K562 (cell line): ENCODE measurements around the gene ARHGAP4. TPM values are rescaled to one million over a fixed set of nuclear protein-coding genes. Genes with fewer than 3 reads are reported as not detected.
A peak's percentile ranks its signal among the peaks of the same experiment; 100 is the strongest.

Experiments used
- ATAC-seq: fragments of 200-7000 bp; cut with Tn5 transposase; 3 replicates; pipeline ENCODE4 v1.9.1; 2020; ENCODE audit warnings: moderate library complexity
- BruUV-seq: library from RNA; stranded (reverse); fragments of 400-500 nt; replicated peaks from 2 replicates; lab custom pipeline; 2021; lab: Mats Ljungman, UMichigan
- CTCF ChIA-PET: fragments of 300-600 bp; formaldehyde crosslinking; extraction: SDS; loops from one replicate; lab custom pipeline; 2021; ENCODE audit warnings: low intra/inter-chr PET ratio; lab: Yijun Ruan, JAX
- POLR2A ChIA-PET: fragments of 300-600, 350-650 bp; sonication (Branson Sonifier 250); formaldehyde crosslinking; extraction: SDS; loops from one replicate; lab custom pipeline; 2021; ENCODE audit warnings: antibody characterized with exemption, inconsistent platforms; lab: Yijun Ruan, JAX
- DNase-seq, 4 experiments: peaks; one replicate each; pipeline versions ENCODE4 v3.0.0 to v3.0.0-alpha.2; 2011 to 2018; ENCODE audit warnings: low spot score in 3 of 4, mixed read lengths in 3 of 4; ENCODE audit errors: extremely low read depth in 1 of 4
- FAIRE-seq: peaks from 2 replicates; lab custom pipeline; 2011; peaks lifted over from hg19 to GRCh38; lab: Jason Lieb, UNC
- H2AFZ ChIP-seq: 2 replicates; pipeline ENCODE4 v1.6.0; 2011; ENCODE audit warnings: low read depth, low read length, control low read depth, inconsistent platforms
- H3K27ac ChIP-seq: fragments of 200-600 bp; 3 replicates; pipeline ENCODE4 v1.8.0; 2011; ENCODE audit warnings: low read depth, mild to moderate bottlenecking, control low read depth, inconsistent platforms, low read length, moderate library complexity, mixed read lengths; ENCODE audit errors: extremely low read depth
- H3K27me3 ChIP-seq, 2 experiments: fragments of 300-600 bp in 1 of 2; 2 replicates in 1 of 2; 3 replicates in 1 of 2; pipeline versions ENCODE4 v1.6.0 to v1.8.0; 2011; ENCODE audit warnings: inconsistent platforms in 2 of 2, low read length in 2 of 2, mild to moderate bottlenecking in 1 of 2, mixed read lengths in 1 of 2, moderate library complexity in 1 of 2; ENCODE audit not compliant: control insufficient read depth in 2 of 2, insufficient read depth in 2 of 2
- H3K36me3 ChIP-seq: fragments of 300-600 bp; 3 replicates; pipeline ENCODE4 v1.8.0; 2011; ENCODE audit warnings: mild to moderate bottlenecking, low read length, inconsistent platforms; ENCODE audit not compliant: control insufficient read depth, insufficient read depth
- H3K4me1 ChIP-seq, 2 experiments: fragments of 200-600 bp in 1 of 2; replicated peaks in 1 of 2; 2 replicates in 1 of 2; 3 replicates in 1 of 2; pipeline versions ENCODE4 v1.5.1 to v1.8.0; 2011; ENCODE audit warnings: inconsistent platforms in 2 of 2, low read length in 2 of 2, mild to moderate bottlenecking in 1 of 2, mixed read lengths in 1 of 2, moderate library complexity in 1 of 2; ENCODE audit not compliant: control insufficient read depth in 2 of 2, insufficient read depth in 2 of 2
- H3K4me2 ChIP-seq: 2 replicates; pipeline ENCODE4 v1.6.1; 2011; ENCODE audit warnings: low read length, control low read depth, inconsistent platforms, mixed read lengths; ENCODE audit not compliant: insufficient read depth
- H3K4me3 ChIP-seq: fragments of 200-600 bp; sonication (generic), shearing (Covaris generic); 2 replicates; pipeline ENCODE4 v1.5.1; 2016; ENCODE audit warnings: control low read depth, inconsistent platforms
- H3K79me2 ChIP-seq: fragments of 200-600 bp; 3 replicates; pipeline ENCODE4 v1.8.0; 2011; ENCODE audit warnings: low read length, inconsistent platforms; ENCODE audit not compliant: control insufficient read depth, insufficient read depth
- H3K9ac ChIP-seq, 2 experiments: 2 replicates each; pipeline versions ENCODE4 v1.6.0 to v1.6.1; 2011; ENCODE audit warnings: low read depth in 2 of 2, low read length in 2 of 2, control low read depth in 1 of 2, inconsistent platforms in 1 of 2, mild to moderate bottlenecking in 1 of 2, mixed read lengths in 1 of 2; ENCODE audit not compliant: insufficient read depth in 1 of 2
- H3K9me1 ChIP-seq: one replicate; pipeline ENCODE4 v1.6.0; 2011; ENCODE audit warnings: inconsistent platforms, mild to moderate bottlenecking, low read length, moderate library complexity; ENCODE audit not compliant: control insufficient read depth, insufficient read depth
- H3K9me3 ChIP-seq: replicated peaks from 2 replicates; pipeline ENCODE4 v1.5.1; 2011; ENCODE audit warnings: low read depth, low read length, inconsistent platforms; ENCODE audit not compliant: control insufficient read depth, insufficient read depth
- H4K20me1 ChIP-seq: replicated peaks from 2 replicates; pipeline ENCODE4 v1.6.1; 2011; ENCODE audit warnings: low read length, inconsistent platforms, mixed read lengths; ENCODE audit not compliant: control insufficient read depth, insufficient read depth
- E2F4 ChIP-seq: sonication (generic); formaldehyde crosslinking; IDR thresholded peaks from 2 replicates; pipeline ENCODE4 v1.8.0; 2022; ENCODE audit warnings: mild to moderate bottlenecking, low read depth, missing genetic modification reagents
- HNRNPL ChIP-seq: fragments of 200-400 bp; formaldehyde crosslinking; IDR thresholded peaks from 2 replicates; pipeline ENCODE4 v1.6.1; 2017; ENCODE audit warnings: low read depth, mild to moderate bottlenecking, low read length
- POLR2G ChIP-seq: fragments of 200-400 bp; formaldehyde crosslinking; IDR thresholded peaks from 2 replicates; pipeline ENCODE4 v1.6.1; 2017; ENCODE audit warnings: low read depth, mild to moderate bottlenecking, antibody characterized with exemption, low read length, moderate library complexity
- RBM39 ChIP-seq: fragments of 200-400 bp; formaldehyde crosslinking; optimal IDR thresholded peaks from 2 replicates; pipeline ENCODE3; 2018; ENCODE audit warnings: low read depth, low read length
- RERE ChIP-seq: sonication (generic); formaldehyde crosslinking; IDR thresholded peaks from 2 replicates; pipeline ENCODE4 v1.8.0; 2023; ENCODE audit warnings: missing genetic modification reagents, mild to moderate bottlenecking, borderline replicate concordance
- ZEB2 ChIP-seq: fragments of 450-650 bp; IDR thresholded peaks from 2 replicates; pipeline ENCODE4 v1.6.1; 2016
- ZNF134 ChIP-seq: fragments of 250-450 bp; sonication (Bioruptor Pico); conservative IDR thresholded peaks from 2 replicates; pipeline ENCODE4 v1.4.0; 2020
- ZNF274 ChIP-seq: IDR thresholded peaks from 2 replicates; pipeline ENCODE4 v1.6.1; 2011; ENCODE audit warnings: low read depth, mild to moderate bottlenecking, low read length, moderate library complexity, borderline replicate concordance
- WGBS: fragments of 100-300 bp; shearing (Covaris generic); methylation state at CpG from one replicate; pipeline ENCODE4 v1.1.6; 2016; ENCODE audit warnings: low coverage, mixed read lengths; ENCODE audit not compliant: insufficient coverage; ENCODE audit errors: missing lambda C conversion rate; 5-methylcytosine and 5-hydroxymethylcytosine counted together
- in situ Hi-C: fragments of 300-500 bp; cut with MboI; formaldehyde crosslinking; loops from 4 replicates; pipeline ENCODE4 v1.15.0; 2018; ENCODE audit warnings: inconsistent platforms, mixed read lengths
- intact Hi-C: fragments of 100-400 bp; cut with micrococcal nuclease; formaldehyde crosslinking; loops from 2 replicates; pipeline ENCODE4 v1.14.2; 2022
- polyA plus RNA-seq, 8 experiments: library from polyadenylated mRNA; depleted of rRNA in 4 of 8; stranded (reverse) in 5 of 8; unstranded in 3 of 8; fragments of >200 nt; fragmentation: Nextera tagmentation in 2 of 8; fragmentation: Illumina TruSeq in 1 of 8; extraction: Ambion mirVana in 2 of 8; extraction: Trizol in 1 of 8; gene quantifications; 2 replicates each; pipeline versions ENCODE4 v1.2.1 to v1.2.3, GENCODE V29; 2011 to 2014; ENCODE audit warnings: inconsistent platforms in 1 of 8, missing spikeins in 1 of 8
- total RNA-seq, 7 experiments: library from RNA; depleted of rRNA in 6 of 7; stranded (reverse); fragments of >200 nt in 6 of 7; fragmentation: Illumina TruSeq in 2 of 7; extraction: Trizol in 2 of 7; gene quantifications; 2 replicates each; pipeline versions ENCODE4 v1.2.1 to v1.2.3, GENCODE V29; 2011 to 2021; ENCODE audit warnings: low replicate concordance in 1 of 7

The ARHGAP4 gene
- total and polyA plus RNA-seq, 9 of the 15 experiments (the other 6 are each of a cell fraction or from before 2014, with no cell fraction given): 0.30 to 81.8 (median 13.5) TPM

DNA sequence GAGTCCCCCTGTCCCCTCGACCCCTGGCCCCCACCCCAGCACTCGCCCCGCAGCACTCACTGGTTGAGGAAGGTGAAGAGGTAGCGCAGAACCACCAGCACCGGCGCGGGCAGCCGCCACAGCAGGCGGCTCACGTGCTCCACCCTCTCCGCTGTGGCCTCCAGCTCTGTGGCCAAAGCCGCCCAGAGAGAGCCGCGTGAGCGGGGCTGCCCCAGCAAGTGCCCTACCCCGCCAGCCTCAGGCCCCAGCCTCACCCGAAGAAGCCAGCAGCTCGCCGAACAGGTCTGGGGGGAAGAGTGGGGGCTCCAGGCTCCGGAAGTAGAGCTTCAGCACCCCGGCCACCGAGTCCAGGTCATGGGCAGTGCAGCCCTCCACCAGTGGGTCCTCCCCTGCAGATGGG lies 15.6 kb downstream of the ARHGAP4 start:
- POLR2A ChIA-PET: interaction anchor here (0.6 to 1.2 kb wide), 2 partner anchors 15 to 32 kb away, joined by 3 read pairs; no protein-coding TSS in a partner anchor
- intact Hi-C loops (no loop called here), in situ Hi-C loops (no loop called here)
- H3K9ac ChIP-seq: no peak overlapping the region
- no TSS peak for BruUV-seq
- no peaks in the 10 kb centered on the region for H3K27me3 ChIP-seq
- 100% methylated on average over 4 of the region's 22 CpGs for WGBS
- H3K9me3 ChIP-seq: no peaks in the 10 kb centered on the region
- peaks cover 0 to 54% of the 10 kb centered on the region in 2 experiments; a peak in 3 of 5 replicates for H3K4me1 ChIP-seq
- TF ChIP-seq HNRNPL (peak; percentile 5; the same call in 1 of the 2 replicates), ZEB2 (no peak)
- H3K4me2 ChIP-seq: no peak overlapping the region
- H3K27ac ChIP-seq: no peak overlapping the region
- peaks cover 5% of the 10 kb centered on the region; the same call in 1 of the 2 replicates for H4K20me1 ChIP-seq
- no peaks in the 10 kb centered on the region for H3K79me2 ChIP-seq
- peaks cover 18% of the 10 kb centered on the region; the same call in 2 of the 3 replicates for H3K36me3 ChIP-seq
- FAIRE-seq (no peak), ATAC-seq (no peak), DNase-seq (no peak)
- no peak overlapping the region for H3K4me3 ChIP-seq
- CTCF ChIA-PET: no interaction called here
- no peak overlapping the region for H2AFZ ChIP-seq
- no peaks in the 10 kb centered on the region for H3K9me1 ChIP-seq

DNA sequence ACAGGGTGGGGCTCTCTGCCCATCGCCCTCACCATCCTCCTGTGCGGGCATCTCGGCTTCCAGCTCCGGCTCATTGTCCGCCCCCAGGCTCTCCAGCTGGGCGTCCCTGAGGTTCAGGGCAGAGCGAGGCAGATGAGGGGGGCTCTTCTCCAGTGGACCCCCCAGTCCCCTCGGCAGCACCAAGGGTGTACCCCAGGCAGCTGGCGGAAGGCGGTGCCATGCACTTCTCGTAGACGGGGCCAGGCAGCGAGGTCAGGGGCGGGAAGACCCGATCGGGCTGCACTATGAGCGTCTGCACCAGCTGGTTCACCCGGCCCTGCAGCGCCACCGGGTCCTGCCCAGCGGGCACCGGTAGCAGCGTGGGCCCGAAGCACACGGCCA lies 16.1 kb downstream of the ARHGAP4 start:
- TF ChIP-seq ZNF274: no peak
- TF ChIP-seq RBM39: no peak
- TF ChIP-seq POLR2G: peak; percentile 46
- TF ChIP-seq RERE (CRISPR knock-in tag): no peak
- TF ChIP-seq E2F4 (CRISPR knock-in tag): no peak
- TF ChIP-seq HNRNPL: peak; percentile 10; the same call in 1 of the 2 replicates
- TF ChIP-seq ZNF134 (CRISPR knock-in tag): no peak
- TF ChIP-seq, all 486 proteins: peak for 2
- H3K4me1 ChIP-seq: peaks cover 0 to 56% of the 10 kb centered on the region in 2 experiments; a peak in 3 of 5 replicates

More for the DNA sequence above, 16.1 kb downstream of the ARHGAP4 start:
- ChIA-PET POLR2A (interaction anchor here (0.6 to 1.1 kb wide), 2 partner anchors 11 to 902 kb away, joined by 3 to 4 read pairs; no protein-coding TSS in a partner anchor), CTCF (no interaction called here)
- BruUV-seq: no TSS peak
- no peak overlapping the region for H3K4me2 ChIP-seq
- H3K9ac ChIP-seq: no peak overlapping the region; a peak in 1 of 4 replicates
- no peaks in the 10 kb centered on the region for H3K9me1 ChIP-seq
- H4K20me1 ChIP-seq: peaks cover 5% of the 10 kb centered on the region; the same call in 1 of the 2 replicates
- no peak overlapping the region for H2AFZ ChIP-seq
- H3K9me3 ChIP-seq: no peaks in the 10 kb centered on the region
- H3K27ac ChIP-seq: no peak overlapping the region
- WGBS: 85% methylated on average over 4 of the region's 25 CpGs
- ATAC-seq: no peak
- H3K79me2 ChIP-seq: no peaks in the 10 kb centered on the region
- intact Hi-C loops (no loop called here), in situ Hi-C loops (no loop called here)
- H3K27me3 ChIP-seq: no peaks in the 10 kb centered on the region
- peaks cover 18% of the 10 kb centered on the region; the same call in 2 of the 3 replicates for H3K36me3 ChIP-seq
- no peak for DNase-seq
- FAIRE-seq: no peak
- no peak overlapping the region for H3K4me3 ChIP-seq
